T-cell (primary cell): ENCODE results near the gene LRRC66. TPM values are rescaled to one million over a fixed set of nuclear protein-coding genes. Genes with fewer than 3 reads are reported as not detected.

Source experiments
- ATAC-seq, 4 experiments: fragments of 200-7000 bp in 3 of 4; fragments of 150-1000 bp in 1 of 4; cut with Tn5 transposase; replicated peaks in 1 of 4; 1 replicate in 3 of 4; 2 replicates in 1 of 4; pipeline ENCODE4 v1.10.0; 2021; ENCODE audit warnings: moderate library complexity in 3 of 4, mild to moderate bottlenecking in 2 of 4, moderate number of reproducible peaks in 1 of 4
- CTCF ChIA-PET, 2 donors: fragments of 300-600 bp; sonication (Branson Sonifier 250); formaldehyde crosslinking; loops; one replicate each; lab custom pipeline; 2022; ENCODE audit warnings: antibody characterized with exemption in 2 of 2; lab: Charles Lee
- POLR2A ChIA-PET, 2 donors: fragments of 300-600 bp; sonication (Branson Sonifier 250); formaldehyde crosslinking; loops; one replicate each; lab custom pipeline; 2022; ENCODE audit warnings: antibody characterized with exemption in 2 of 2; lab: Charles Lee
- DNase-seq, 35 experiments: peaks; one replicate each; pipeline versions ENCODE4 v3.0.0 to v3.0.0-alpha.2; 2013 to 2023
- H3K27ac ChIP-seq: one replicate; pipeline ENCODE4 v1.5.1; 2013; ENCODE audit warnings: low read length
- H3K27me3 ChIP-seq, 2 experiments: replicated peaks in 1 of 2; 1 replicate in 1 of 2; 2 replicates in 1 of 2; pipeline versions ENCODE4 v1.6.1 to v1.7.0; 2013; ENCODE audit warnings: low read length in 1 of 2, mixed read lengths in 1 of 2; ENCODE audit not compliant: control insufficient read depth in 2 of 2, insufficient read depth in 2 of 2; ENCODE audit errors: extremely low read depth in 1 of 2
- H3K36me3 ChIP-seq, 2 donors: 1 replicate in 1 of 2; 2 replicates in 1 of 2; pipeline versions ENCODE4 v1.6.1 to v1.7.0; 2013; ENCODE audit warnings: low read length in 1 of 2; ENCODE audit not compliant: control insufficient read depth in 2 of 2, insufficient read depth in 1 of 2; ENCODE audit errors: extremely low read depth in 1 of 2
- H3K4me1 ChIP-seq, 2 experiments: 1 replicate in 1 of 2; 2 replicates in 1 of 2; pipeline versions ENCODE4 v1.6.1 to v1.7.0; 2013; ENCODE audit warnings: low read length in 2 of 2, mixed read lengths in 1 of 2; ENCODE audit not compliant: insufficient read depth in 2 of 2, control insufficient read depth in 1 of 2; ENCODE audit errors: extremely low read depth in 1 of 2
- H3K4me3 ChIP-seq, 2 donors: 1 replicate in 1 of 2; 2 replicates in 1 of 2; pipeline versions ENCODE4 v1.5.1 to v1.7.0; 2013; ENCODE audit warnings: mild to moderate bottlenecking in 2 of 2, low read length in 1 of 2, moderate library complexity in 1 of 2; ENCODE audit not compliant: control insufficient read depth in 1 of 2; ENCODE audit errors: extremely low read depth in 1 of 2
- H3K9me3 ChIP-seq: 2 replicates; pipeline ENCODE4 v1.7.0; 2013
- H3K27ac Mint-ChIP-seq, 2 donors: one replicate each; pipeline ENCODE4 v1.8.0; 2020 to 2021; ENCODE audit warnings: mild to moderate bottlenecking in 2 of 2, mixed read lengths in 2 of 2
- H3K27me3 Mint-ChIP-seq, 2 donors: one replicate each; pipeline ENCODE4 v1.8.0; 2021 to 2022; ENCODE audit warnings: mixed read lengths in 2 of 2
- H3K36me3 Mint-ChIP-seq: one replicate; pipeline ENCODE4 v1.8.0; 2021; ENCODE audit warnings: mixed read lengths
- H3K4me1 Mint-ChIP-seq, 3 donors: one replicate each; pipeline ENCODE4 v1.8.0; 2020 to 2022; ENCODE audit warnings: mixed read lengths in 3 of 3, mild to moderate bottlenecking in 1 of 3
- H3K4me3 Mint-ChIP-seq, 3 donors: one replicate each; pipeline ENCODE4 v1.8.0; 2020 to 2022; ENCODE audit warnings: mild to moderate bottlenecking in 3 of 3, mixed read lengths in 3 of 3, moderate library complexity in 3 of 3
- H3K9me3 Mint-ChIP-seq, 3 donors: one replicate each; pipeline ENCODE4 v1.8.0; 2020 to 2022; ENCODE audit warnings: mixed read lengths in 3 of 3
- WGBS: methylation state at CpG from one replicate; pipeline ENCODE4 v1.1.5; 2013; ENCODE audit warnings: missing lambda C conversion rate; ENCODE audit not compliant: insufficient coverage; 5-methylcytosine and 5-hydroxymethylcytosine counted together
- total RNA-seq, 35 experiments: library from RNA in 6 of 35; stranded (reverse) in 6 of 35; fragments of 120-200 nt in 1 of 35; gene quantifications; one replicate each; pipeline versions ENCODE4 v1.2.1 to v1.2.4 and lab custom pipeline; 2013 to 2026

The LRRC66 gene
- total RNA-seq, 5 donors from 2014 or later (not counting 1 experiment from before 2014, with no cell fraction given) = 0.13 to 0.47 (median 0.20) TPM

- H3K4me3 ChIP-seq = no peak overlapping the region
- H3K36me3 ChIP-seq = no peaks in the 10 kb centered on the region
- CTCF ChIA-PET = no interaction called here
Observed at GRCh38 chr4:52016981-52017380, 3.2 kb downstream of the LRRC66 start.

GRCh38 chr4:52015366-52015765, 4.8 kb downstream of the LRRC66 start:
- ChIA-PET POLR2A (no interaction called here), CTCF (no interaction called here)
- H3K27me3 Mint-ChIP-seq = no peaks in the 10 kb centered on the region
- H3K36me3 ChIP-seq = no peaks in the 10 kb centered on the region
- no peak overlapping the region for H3K27ac Mint-ChIP-seq
- no peak overlapping the region for H3K27ac ChIP-seq
- 96% methylated on average over 3 of the region's 7 CpGs for WGBS
- H3K36me3 Mint-ChIP-seq = peaks cover 2% of the 10 kb centered on the region
- ATAC-seq = no peak
- DNase-seq = no peak
- H3K4me3 Mint-ChIP-seq = no peak overlapping the region
- no peaks in the 10 kb centered on the region for H3K4me1 ChIP-seq
- no peak overlapping the region for H3K4me3 ChIP-seq
- H3K4me1 Mint-ChIP-seq = peaks cover 0 to 3% (median 0%) of the 10 kb centered on the region in 3 donors
- H3K27me3 ChIP-seq = no peaks in the 10 kb centered on the region
- no peaks in the 10 kb centered on the region for H3K9me3 ChIP-seq
- no peaks in the 10 kb centered on the region for H3K9me3 Mint-ChIP-seq

More at GRCh38 chr4:52016981-52017380, 3.2 kb downstream of the LRRC66 start:
- Histone ChIP-seq H3K27ac (no peak overlapping the region), H3K9me3 (no peaks in the 10 kb centered on the region), H3K27me3 (no peaks in the 10 kb centered on the region), H3K4me1 (no peaks in the 10 kb centered on the region)
- ATAC-seq (no peak), DNase-seq (no peak)
- Mint-ChIP-seq H3K27me3 (no peaks in the 10 kb centered on the region), H3K4me1 (peaks cover 0 to 3% (median 0%) of the 10 kb centered on the region in 3 donors), H3K9me3 (no peaks in the 10 kb centered on the region), H3K4me3 (no peak overlapping the region), H3K36me3 (peaks cover 2% of the 10 kb centered on the region), H3K27ac (no peak overlapping the region)
- 94% methylated on average over 2 of the region's 3 CpGs for WGBS
- POLR2A ChIA-PET = no interaction called here

- H3K9me3 ChIP-seq = no peaks in the 10 kb centered on the region
- DNase-seq (no peak), ATAC-seq (no peak)
- Mint-ChIP-seq H3K4me3 (no peak overlapping the region), H3K27me3 (no peaks in the 10 kb centered on the region), H3K4me1 (peaks cover 0 to 3% (median 0%) of the 10 kb centered on the region in 3 donors), H3K27ac (no peak overlapping the region), H3K36me3 (peaks cover 1% of the 10 kb centered on the region), H3K9me3 (no peaks in the 10 kb centered on the region)
- no peaks in the 10 kb centered on the region for H3K4me1 ChIP-seq
- ChIA-PET POLR2A (no interaction called here), CTCF (no interaction called here)
- no peak overlapping the region for H3K27ac ChIP-seq
- no peaks in the 10 kb centered on the region for H3K27me3 ChIP-seq
- no peaks in the 10 kb centered on the region for H3K36me3 ChIP-seq
- no CpG with 5 or more reads among the region's 1 CpG for WGBS
- H3K4me3 ChIP-seq = no peak overlapping the region
Observed at GRCh38 chr4:52014903-52015302, 5.3 kb downstream of the LRRC66 start.

- no peaks in the 10 kb centered on the region for H3K9me3 ChIP-seq
- ChIA-PET POLR2A (no interaction called here), CTCF (no interaction called here)
- H3K9me3 Mint-ChIP-seq = no peaks in the 10 kb centered on the region
- no CpG with 5 or more reads among the region's 1 CpG for WGBS
- H3K4me3 ChIP-seq = no peak overlapping the region
- H3K4me1 Mint-ChIP-seq = no peaks in the 10 kb centered on the region
- H3K4me3 Mint-ChIP-seq = no peak overlapping the region
- no peaks in the 10 kb centered on the region for H3K27me3 ChIP-seq
- no peaks in the 10 kb centered on the region for H3K27me3 Mint-ChIP-seq
- H3K36me3 ChIP-seq = no peaks in the 10 kb centered on the region
- H3K36me3 Mint-ChIP-seq = no peaks in the 10 kb centered on the region
- H3K27ac ChIP-seq = no peak overlapping the region
- H3K27ac Mint-ChIP-seq = no peak overlapping the region
- no peak for ATAC-seq
- H3K4me1 ChIP-seq = no peaks in the 10 kb centered on the region
- DNase-seq = no peak
Observed at GRCh38 chr4:52012651-52013050, 7.5 kb downstream of the LRRC66 start.

GRCh38 chr4:52010986-52011385, 9.2 kb downstream of the LRRC66 start:
- Histone ChIP-seq H3K27ac (no peak overlapping the region), H3K9me3 (no peaks in the 10 kb centered on the region), H3K4me1 (no peaks in the 10 kb centered on the region), H3K27me3 (no peaks in the 10 kb centered on the region), H3K36me3 (no peaks in the 10 kb centered on the region), H3K4me3 (no peak overlapping the region)
- ChIA-PET POLR2A (no interaction called here), CTCF (no interaction called here)
- H3K27me3 Mint-ChIP-seq = no peaks in the 10 kb centered on the region
- no peak overlapping the region for H3K4me3 Mint-ChIP-seq
- WGBS = no CpG with 5 or more reads among the region's 2 CpGs
- no peak overlapping the region for H3K27ac Mint-ChIP-seq
- no peaks in the 10 kb centered on the region for H3K9me3 Mint-ChIP-seq
- no peak for DNase-seq
- H3K4me1 Mint-ChIP-seq = no peaks in the 10 kb centered on the region
- H3K36me3 Mint-ChIP-seq = no peaks in the 10 kb centered on the region
- no peak for ATAC-seq

- Mint-ChIP-seq H3K27me3 (no peaks in the 10 kb centered on the region), H3K27ac (no peak overlapping the region), H3K36me3 (no peaks in the 10 kb centered on the region), H3K4me3 (no peak overlapping the region), H3K9me3 (no peaks in the 10 kb centered on the region), H3K4me1 (no peaks in the 10 kb centered on the region)
- no peaks in the 10 kb centered on the region for H3K36me3 ChIP-seq
- WGBS = no CpG with 5 or more reads among the region's 4 CpGs
- no peaks in the 10 kb centered on the region for H3K27me3 ChIP-seq
- DNase-seq = no peak
- ChIA-PET POLR2A (no interaction called here), CTCF (interaction anchor here in 1 of 2 donors (0.6 kb wide), 1 partner anchor 112 kb away, joined by 4 read pairs; no protein-coding TSS in a partner anchor)
- no peak overlapping the region for H3K4me3 ChIP-seq
- H3K27ac ChIP-seq = no peak overlapping the region
- H3K9me3 ChIP-seq = no peaks in the 10 kb centered on the region
- no peaks in the 10 kb centered on the region for H3K4me1 ChIP-seq
- no peak for ATAC-seq
Observed at GRCh38 chr4:52006887-52007286, 13.3 kb downstream of the LRRC66 start.
